HL-60/S4 treated with phorbol 12-myristate 13-acetate at 8.2 ng/mL for 4 days and 3 days (cell line): ENCODE measurements around the gene THOC7.

Source experiments
- in situ Hi-C: fragments of 300-500 bp; cut with MboI; formaldehyde crosslinking; loops from 2 replicates; pipeline ENCODE4 v1.15.0; 2022; ENCODE audit warnings: low sequenced_read_pairs

The THOC7 gene

GRCh38 chr3:63845215-63845614 is 18.4 kb downstream of the THOC7 start:
- in situ Hi-C loops, result no loop called here

GRCh38 chr3:63842127-63842526 is 21.5 kb downstream of the THOC7 start:
- in situ Hi-C loops, result no loop called here

GRCh38 chr3:63841704-63842103 is 21.9 kb downstream of the THOC7 start:
- in situ Hi-C loops, result no loop called here

- in situ Hi-C loops, result no loop called here
Measured at GRCh38 chr3:63832395-63832794, 31.2 kb downstream of the THOC7 start.

- in situ Hi-C loops, result no loop called here
Measured at GRCh38 chr3:63830526-63830925, 33.1 kb downstream of the THOC7 start.

GRCh38 chr3:63824309-63824708 is 39.3 kb downstream of the THOC7 start:
- in situ Hi-C loops, result no loop called here

GRCh38 chr3:63819151-63819398 is 44.5 kb downstream of the THOC7 start, which contains the start of gene C3orf49:
C3orf49 (plus strand) TSS chr3:63819299; CDS start chr3:63819472, 173 bp downstream.
- in situ Hi-C loops, result no loop called here

GRCh38 chr3:63818282-63819150 is 45.1 kb downstream of the THOC7 start:
- in situ Hi-C loops, result no loop called here

- in situ Hi-C loops, result no loop called here
Measured at GRCh38 chr3:63817225-63817624, 46.4 kb downstream of the THOC7 start.

GRCh38 chr3:63814237-63814636 is 49.4 kb downstream of the THOC7 start:
- in situ Hi-C loops, result no loop called here

GRCh38 chr3:63809607-63810006 is 54.0 kb downstream of the THOC7 start:
- in situ Hi-C loops, result no loop called here

- in situ Hi-C loops, result no loop called here
Measured at GRCh38 chr3:63808633-63809032, 55.0 kb downstream of the THOC7 start.

- in situ Hi-C loops, result no loop called here
Measured at GRCh38 chr3:63807961-63808565, 55.5 kb downstream of the THOC7 start.

GRCh38 chr3:63803911-63804310 is 59.7 kb downstream of the THOC7 start:
- in situ Hi-C loops, result no loop called here

- in situ Hi-C loops, result no loop called here
Measured at GRCh38 chr3:63800097-63800496, 63.5 kb downstream of the THOC7 start.

- in situ Hi-C loops, result no loop called here
Measured at GRCh38 chr3:63798949-63799348, 64.7 kb downstream of the THOC7 start.

- in situ Hi-C loops, result no loop called here
Measured at GRCh38 chr3:63798544-63798943, 65.1 kb downstream of the THOC7 start.

GRCh38 chr3:63795438-63795837 is 68.2 kb downstream of the THOC7 start:
- in situ Hi-C loops, result no loop called here

GRCh38 chr3:63791974-63792373 is 71.6 kb downstream of the THOC7 start:
- in situ Hi-C loops, result no loop called here
